Amniotic stem cell (primary cell): Measurements from ENCODE around the gene SDR39U1.

Experiments
- DNase-seq: peaks from one replicate; lab custom pipeline; 2025; lab: John Stamatoyannopoulos, UW

SDR39U1 gene

GRCh38 chr14:24429395-24430142 is 13.0 kb downstream of the SDR39U1 start, which contains the start of the genes CBLN3 and KHNYN:
TSS of gene CBLN3 (minus strand) at chr14:24429668. CDS start at chr14:24429054, 614 bp downstream.
TSS of gene KHNYN (plus strand) at chr14:24429954. CDS start at chr14:24430731, 777 bp downstream.
- DNase-seq: peak; percentile 93

GRCh38 chr14:24428628-24429394 is 13.8 kb downstream of the SDR39U1 start:
- DNase-seq: no peak

- no peak for DNase-seq
These were observed 14.8 kb downstream of the SDR39U1 start for GRCh38 chr14:24427537-24428508.

- no peak for DNase-seq
These were observed 15.6 kb downstream of the SDR39U1 start for GRCh38 chr14:24426912-24427536.

- no peak for DNase-seq
These were observed 16.2 kb downstream of the SDR39U1 start for GRCh38 chr14:24426150-24426911.

- DNase-seq: peak; percentile 43
These were observed 16.9 kb downstream of the SDR39U1 start for GRCh38 chr14:24425704-24426103.

- DNase-seq: no peak
These were observed 19.6 kb downstream of the SDR39U1 start for GRCh38 chr14:24422694-24423601.

- DNase-seq: no peak
These were observed 20.3 kb downstream of the SDR39U1 start for GRCh38 chr14:24422261-24422660.

GRCh38 chr14:24418492-24418873 is 24.1 kb downstream of the SDR39U1 start:
- DNase-seq: no peak

GRCh38 chr14:24417832-24418491 is 24.6 kb downstream of the SDR39U1 start:
- no peak for DNase-seq

- DNase-seq: no peak
These were observed 25.5 kb downstream of the SDR39U1 start for GRCh38 chr14:24416932-24417619.

GRCh38 chr14:24416254-24416931 is 26.2 kb downstream of the SDR39U1 start:
- DNase-seq: no peak

GRCh38 chr14:24415421-24416253 is 26.9 kb downstream of the SDR39U1 start:
- DNase-seq: no peak

- no peak for DNase-seq
These were observed 27.7 kb downstream of the SDR39U1 start for GRCh38 chr14:24414732-24415420.

- no peak for DNase-seq
These were observed 28.5 kb downstream of the SDR39U1 start for GRCh38 chr14:24414077-24414476.
